Measurements from ENCODE around the gene EYA2.

Gene EYA2, protein sequence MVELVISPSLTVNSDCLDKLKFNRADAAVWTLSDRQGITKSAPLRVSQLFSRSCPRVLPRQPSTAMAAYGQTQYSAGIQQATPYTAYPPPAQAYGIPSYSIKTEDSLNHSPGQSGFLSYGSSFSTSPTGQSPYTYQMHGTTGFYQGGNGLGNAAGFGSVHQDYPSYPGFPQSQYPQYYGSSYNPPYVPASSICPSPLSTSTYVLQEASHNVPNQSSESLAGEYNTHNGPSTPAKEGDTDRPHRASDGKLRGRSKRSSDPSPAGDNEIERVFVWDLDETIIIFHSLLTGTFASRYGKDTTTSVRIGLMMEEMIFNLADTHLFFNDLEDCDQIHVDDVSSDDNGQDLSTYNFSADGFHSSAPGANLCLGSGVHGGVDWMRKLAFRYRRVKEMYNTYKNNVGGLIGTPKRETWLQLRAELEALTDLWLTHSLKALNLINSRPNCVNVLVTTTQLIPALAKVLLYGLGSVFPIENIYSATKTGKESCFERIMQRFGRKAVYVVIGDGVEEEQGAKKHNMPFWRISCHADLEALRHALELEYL

DNA sequence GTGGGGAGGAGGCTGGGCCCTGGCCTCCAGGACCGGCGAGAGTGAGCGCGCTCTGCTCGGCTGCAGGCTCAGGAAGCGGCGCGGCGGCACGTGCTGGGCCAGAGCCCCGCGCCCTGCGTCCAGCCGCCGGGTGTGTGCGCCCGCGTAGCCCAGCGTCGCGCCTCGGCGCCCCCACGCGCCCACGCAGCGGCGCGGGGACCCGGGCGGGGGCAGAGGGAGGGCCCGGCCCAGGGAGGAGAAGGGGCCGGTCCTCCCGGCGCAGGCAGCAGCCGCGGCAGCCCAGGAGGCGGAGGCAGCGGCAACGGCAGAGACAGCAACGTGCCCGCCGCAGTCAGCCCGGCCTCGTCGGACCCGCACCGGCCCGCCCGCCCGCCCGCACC is at the start of gene EYA2:
EYA2 (plus strand) TSS at position 265 of the 380 bp plus-strand sequence. CDS start 95,168 bp downstream, outside the sequence.
- peak; percentile 60 for DNase-seq (ENCODE audit: low read depth)
- TF ChIP-seq, protein P1, sequence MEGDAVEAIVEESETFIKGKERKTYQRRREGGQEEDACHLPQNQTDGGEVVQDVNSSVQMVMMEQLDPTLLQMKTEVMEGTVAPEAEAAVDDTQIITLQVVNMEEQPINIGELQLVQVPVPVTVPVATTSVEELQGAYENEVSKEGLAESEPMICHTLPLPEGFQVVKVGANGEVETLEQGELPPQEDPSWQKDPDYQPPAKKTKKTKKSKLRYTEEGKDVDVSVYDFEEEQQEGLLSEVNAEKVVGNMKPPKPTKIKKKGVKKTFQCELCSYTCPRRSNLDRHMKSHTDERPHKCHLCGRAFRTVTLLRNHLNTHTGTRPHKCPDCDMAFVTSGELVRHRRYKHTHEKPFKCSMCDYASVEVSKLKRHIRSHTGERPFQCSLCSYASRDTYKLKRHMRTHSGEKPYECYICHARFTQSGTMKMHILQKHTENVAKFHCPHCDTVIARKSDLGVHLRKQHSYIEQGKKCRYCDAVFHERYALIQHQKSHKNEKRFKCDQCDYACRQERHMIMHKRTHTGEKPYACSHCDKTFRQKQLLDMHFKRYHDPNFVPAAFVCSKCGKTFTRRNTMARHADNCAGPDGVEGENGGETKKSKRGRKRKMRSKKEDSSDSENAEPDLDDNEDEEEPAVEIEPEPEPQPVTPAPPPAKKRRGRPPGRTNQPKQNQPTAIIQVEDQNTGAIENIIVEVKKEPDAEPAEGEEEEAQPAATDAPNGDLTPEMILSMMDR (IDR thresholded peaks at IDR 0.05; ENCODE audit: insufficient read depth, low read depth, low read length, missing control alignments), result no peak
- H3K4me3 ChIP-seq (ENCODE audit: low read depth, low read length), result peak within 1 kb of the TSS; percentile 49

DNA sequence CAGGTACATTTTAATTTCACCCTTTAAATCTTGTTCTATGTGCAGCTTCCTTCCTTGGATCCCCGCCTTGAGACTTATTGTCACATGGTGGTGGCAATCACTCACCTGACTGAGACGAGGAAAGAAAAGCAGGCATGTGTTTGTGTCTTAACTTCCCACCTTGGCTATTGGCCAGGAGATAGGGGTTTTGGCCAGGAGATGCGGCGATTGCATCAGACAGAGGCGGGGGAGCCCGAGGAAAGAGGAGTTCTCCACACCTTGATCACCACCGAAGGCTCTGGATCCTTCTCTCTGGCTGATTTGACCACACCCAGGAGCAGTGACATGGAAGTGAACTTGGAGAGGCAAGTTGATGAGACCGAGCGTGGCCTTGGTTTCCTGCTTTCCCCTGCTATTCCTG is 49.7 kb upstream of the EYA2 start:
- TF ChIP-seq, protein P1 (IDR thresholded peaks at IDR 0.05; ENCODE audit: insufficient read depth, low read depth, low read length, missing control alignments), result no peak
- H3K4me3 ChIP-seq (ENCODE audit: low read depth, low read length), result no peak overlapping the region
- DNase-seq (ENCODE audit: low read depth), result no peak

DNA sequence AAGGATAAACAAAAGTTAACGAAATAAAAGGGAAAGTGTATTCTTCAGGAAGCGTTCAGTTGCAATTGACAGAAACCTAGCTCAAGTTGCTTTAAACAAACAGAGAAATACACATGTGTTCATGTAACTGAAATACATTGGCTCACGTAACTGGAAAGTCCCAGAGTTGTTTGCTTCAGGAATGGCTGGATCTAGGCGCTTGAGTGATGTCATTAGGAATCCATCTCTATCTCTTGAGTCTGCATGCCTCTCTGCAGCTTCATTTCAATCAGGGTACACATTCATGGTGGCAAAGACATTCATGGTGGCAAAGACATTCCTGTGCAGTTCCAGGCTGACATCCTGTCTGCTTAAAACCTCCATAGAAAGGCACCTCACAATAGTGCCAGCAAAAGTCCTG is 45.4 kb upstream of the EYA2 start:
- no peak overlapping the region for H3K4me3 ChIP-seq (ENCODE audit: low read depth, low read length)
- no peak for DNase-seq (ENCODE audit: low read depth)
- TF ChIP-seq, protein P1 (IDR thresholded peaks at IDR 0.05; ENCODE audit: insufficient read depth, low read depth, low read length, missing control alignments), result no peak

DNA sequence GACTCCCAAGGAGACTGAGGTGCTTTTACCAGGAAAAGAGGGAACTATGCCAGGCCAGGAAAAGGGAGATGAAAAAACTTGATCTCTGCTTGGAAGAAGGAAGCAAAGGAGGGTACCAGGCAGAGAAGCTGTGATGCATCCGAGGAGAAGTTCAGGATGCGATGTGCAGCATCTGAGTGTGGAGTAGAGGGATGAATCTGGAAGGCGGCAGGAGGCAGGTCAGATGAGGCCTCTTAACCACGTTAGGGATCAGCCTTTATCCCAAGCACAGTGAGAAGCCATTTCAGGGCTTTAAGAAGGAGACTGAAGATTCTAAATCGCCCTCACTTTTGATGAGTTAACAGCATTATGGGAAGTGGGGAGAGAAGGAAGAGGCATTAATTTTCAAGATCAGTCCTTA is 44.9 kb upstream of the EYA2 start:
- TF ChIP-seq, protein P1 (IDR thresholded peaks at IDR 0.05; ENCODE audit: insufficient read depth, low read depth, low read length, missing control alignments), result no peak
- DNase-seq (ENCODE audit: low read depth), result no peak

DNA sequence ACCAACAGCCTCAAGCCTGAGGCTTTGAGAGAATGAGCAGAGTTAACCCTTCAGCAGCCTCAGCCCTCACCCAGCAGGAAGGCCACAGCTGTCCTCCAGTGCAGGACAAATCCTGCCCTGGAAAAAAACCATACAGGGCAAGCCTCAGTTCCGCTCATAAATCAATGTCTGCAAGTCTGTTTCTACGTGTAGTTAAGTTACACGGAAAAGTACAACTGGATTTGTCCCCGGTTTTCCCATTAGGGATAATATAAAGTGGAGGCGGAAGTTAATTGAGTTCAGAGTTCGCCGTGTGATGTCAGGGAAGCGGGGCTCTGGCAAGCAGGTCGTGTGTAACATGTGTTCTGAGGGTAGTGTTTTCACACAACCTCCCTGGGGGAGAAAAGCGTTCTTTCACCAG is 44.2 kb upstream of the EYA2 start:
- DNase-seq (ENCODE audit: low read depth), result no peak
- H3K4me3 ChIP-seq (ENCODE audit: low read depth, low read length), result no peak overlapping the region
- TF ChIP-seq, protein P1 (IDR thresholded peaks at IDR 0.05; ENCODE audit: insufficient read depth, low read depth, low read length, missing control alignments), result no peak

More for the DNA sequence above, 44.9 kb upstream of the EYA2 start:
- H3K4me3 ChIP-seq (ENCODE audit: low read depth, low read length), result no peak overlapping the region

DNA sequence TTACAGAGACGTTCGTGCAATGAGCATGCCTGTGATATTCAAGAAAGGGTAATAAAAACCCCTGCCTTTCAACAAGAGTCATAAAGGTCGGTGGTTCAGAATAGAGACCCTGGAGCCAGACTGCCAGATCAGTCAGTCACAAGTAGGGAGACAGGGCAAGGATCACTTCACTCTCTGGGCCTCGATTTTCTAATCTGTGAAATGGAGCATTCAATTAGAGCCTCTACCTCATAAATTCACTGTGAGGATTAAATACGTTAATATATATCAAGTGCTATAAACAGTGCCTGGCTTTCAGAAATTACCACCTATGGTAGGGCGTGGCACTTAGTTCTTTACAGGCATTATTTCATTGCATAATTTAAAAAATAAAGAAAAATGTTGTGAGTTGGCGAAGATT is 43.7 kb upstream of the EYA2 start:
- TF ChIP-seq, protein P1 (IDR thresholded peaks at IDR 0.05; ENCODE audit: insufficient read depth, low read depth, low read length, missing control alignments), result no peak
- no peak for DNase-seq (ENCODE audit: low read depth)
- H3K4me3 ChIP-seq (ENCODE audit: low read depth, low read length), result no peak overlapping the region
